ENCODE results near the gene OR4A15. TPM values are rescaled to one million over a fixed set of nuclear protein-coding genes. Genes with fewer than 3 reads are reported as not detected.
A peak's percentile ranks its signal among the peaks of the same experiment; 100 is the strongest.

Gene OR4A15
- total RNA-seq (2014; rRNA removed; shearing (Covaris generic)), result not detected in 2 replicates

DNA sequence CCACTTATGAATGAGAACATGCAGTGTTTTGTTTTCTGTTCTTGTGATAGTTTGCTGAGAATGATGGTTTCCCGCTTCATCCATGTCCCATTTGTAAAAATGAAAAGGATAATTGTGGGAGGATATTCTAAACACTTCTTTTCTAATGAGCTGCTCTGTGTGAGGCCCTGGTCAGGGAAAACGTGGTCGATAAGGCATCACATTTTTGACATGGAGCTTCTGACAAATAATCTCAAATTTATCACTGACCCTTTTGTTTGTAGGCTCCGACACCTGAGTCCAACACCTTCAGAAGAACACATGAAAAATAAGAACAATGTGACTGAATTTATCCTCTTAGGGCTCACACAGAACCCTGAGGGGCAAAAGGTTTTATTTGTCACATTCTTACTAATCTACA, at the start of gene OR4A15:
TSS of gene OR4A15 (plus strand) at position 301 of the 400 bp plus-strand sequence. CDS start at position 301, 0 bp downstream.
- no peak within 1 kb of the TSS for H3K4me3 ChIP-seq
- H3K27me3 ChIP-seq, result no peaks in the 10 kb centered on the region
- no peak for DNase-seq
- H3K36me3 ChIP-seq, result no peaks in the 10 kb centered on the region
- H3K9me3 ChIP-seq (replicated peaks), result no peaks in the 10 kb centered on the region
- no peak within 1 kb of the TSS for H3K27ac ChIP-seq
- no peaks in the 10 kb centered on the region for H3K4me1 ChIP-seq

DNA sequence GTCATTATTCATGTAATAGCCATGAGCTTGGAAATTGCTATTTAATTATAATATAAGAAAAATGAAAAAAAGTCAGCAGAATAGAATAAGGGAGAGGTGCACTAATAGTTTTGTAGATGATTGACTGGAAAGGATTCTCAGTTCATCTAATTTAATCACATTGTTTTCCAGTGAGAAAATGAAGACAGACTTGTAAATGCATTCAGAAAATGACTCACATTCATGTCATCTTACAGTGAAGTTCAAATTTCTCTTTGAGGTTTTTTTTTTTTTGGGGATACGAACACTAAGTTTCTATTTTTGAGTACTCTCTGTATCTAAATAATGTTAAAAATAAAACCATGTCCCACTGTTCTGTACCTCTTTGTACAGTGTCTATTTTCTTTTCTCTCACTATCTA, 43.3 kb upstream of the OR4A15 start:
- Histone ChIP-seq H3K36me3 (no peaks in the 10 kb centered on the region), H3K4me3 (no peak overlapping the region), H3K9me3 (replicated peaks) (no peaks in the 10 kb centered on the region), H3K27me3 (no peaks in the 10 kb centered on the region; the same call in 1 of the 2 replicates), H3K27ac (no peak overlapping the region), H3K4me1 (no peaks in the 10 kb centered on the region)
- DNase-seq, result no peak

DNA sequence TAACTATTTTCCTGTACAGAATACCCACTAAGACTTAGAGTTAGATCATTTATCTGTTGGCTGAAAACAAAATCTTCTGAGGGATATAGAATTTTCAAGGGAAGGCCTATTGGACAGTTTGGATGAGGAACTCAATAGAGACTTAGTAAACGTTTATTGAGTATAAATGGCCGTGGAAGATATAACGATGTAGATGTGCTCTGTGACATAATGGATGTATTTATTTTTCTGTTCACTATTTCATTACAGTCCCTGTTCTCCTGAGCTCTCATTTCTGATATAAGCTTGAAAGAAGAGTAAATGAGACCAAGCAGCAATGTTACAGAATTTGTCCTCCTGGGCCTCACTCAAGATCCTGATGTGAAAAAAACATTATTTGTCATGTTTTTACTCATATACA, 24.9 kb upstream of the OR4A15 start, which contains the start of gene OR4A16:
TSS of gene OR4A16 (plus strand) at position 301 of the 400 bp plus-strand sequence. CDS start at position 301, 0 bp downstream.
- no peaks in the 10 kb centered on the region for H3K4me1 ChIP-seq
- H3K4me3 ChIP-seq, result no peak within 1 kb of the TSS
- H3K27ac ChIP-seq, result no peak within 1 kb of the TSS
- no peak for DNase-seq
- no peaks in the 10 kb centered on the region for H3K27me3 ChIP-seq
- H3K36me3 ChIP-seq, result no peaks in the 10 kb centered on the region
- H3K9me3 ChIP-seq (replicated peaks), result no peaks in the 10 kb centered on the region

DNA sequence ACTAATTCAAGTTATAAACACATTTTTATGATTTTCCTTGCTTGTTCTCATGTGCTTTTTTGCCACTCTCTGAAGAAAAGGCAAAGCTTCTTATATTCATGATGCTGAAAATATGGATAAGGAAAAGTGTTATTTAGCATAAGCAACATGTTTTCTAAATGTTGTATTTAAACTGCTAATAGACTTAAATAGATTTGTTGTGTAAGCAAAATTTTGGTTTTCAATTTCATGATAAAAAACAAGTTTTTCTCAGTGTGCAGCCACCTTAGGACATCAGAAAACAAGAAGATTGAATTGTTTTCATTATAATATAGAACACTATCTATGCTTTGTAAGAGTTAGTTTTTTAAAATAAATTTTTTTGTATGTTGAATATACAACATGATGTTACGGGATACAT, 22.5 kb upstream of the OR4A15 start:
- Histone ChIP-seq H3K27me3 (no peaks in the 10 kb centered on the region), H3K9me3 (replicated peaks) (no peaks in the 10 kb centered on the region), H3K4me3 (no peak overlapping the region), H3K4me1 (no peaks in the 10 kb centered on the region), H3K27ac (no peak overlapping the region), H3K36me3 (no peaks in the 10 kb centered on the region)
- no peak for DNase-seq

DNA sequence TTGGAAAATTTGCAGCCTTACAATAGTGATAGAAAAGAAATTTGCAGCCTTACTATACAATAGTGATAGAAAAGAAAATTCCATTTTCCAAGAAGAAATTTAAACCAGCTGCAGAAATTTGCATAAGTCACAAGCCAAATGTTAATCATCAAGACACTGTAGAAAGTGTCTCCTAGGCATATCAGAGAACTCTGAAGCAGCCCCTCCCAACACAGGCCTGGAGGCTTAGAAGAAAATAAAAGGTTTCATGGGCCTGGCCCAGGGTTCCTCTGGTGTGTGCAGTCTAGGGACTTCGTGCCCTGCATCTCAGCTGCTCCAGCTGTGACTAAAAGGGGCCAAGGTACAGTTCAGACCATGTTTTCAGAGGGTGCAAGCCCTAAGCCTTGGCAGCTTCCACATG, 18.7 kb upstream of the OR4A15 start:
- Histone ChIP-seq H3K9me3 (replicated peaks) (no peaks in the 10 kb centered on the region), H3K4me3 (no peak overlapping the region), H3K4me1 (no peaks in the 10 kb centered on the region), H3K36me3 (no peaks in the 10 kb centered on the region), H3K27ac (no peak overlapping the region), H3K27me3 (no peaks in the 10 kb centered on the region)
- DNase-seq, result no peak

DNA sequence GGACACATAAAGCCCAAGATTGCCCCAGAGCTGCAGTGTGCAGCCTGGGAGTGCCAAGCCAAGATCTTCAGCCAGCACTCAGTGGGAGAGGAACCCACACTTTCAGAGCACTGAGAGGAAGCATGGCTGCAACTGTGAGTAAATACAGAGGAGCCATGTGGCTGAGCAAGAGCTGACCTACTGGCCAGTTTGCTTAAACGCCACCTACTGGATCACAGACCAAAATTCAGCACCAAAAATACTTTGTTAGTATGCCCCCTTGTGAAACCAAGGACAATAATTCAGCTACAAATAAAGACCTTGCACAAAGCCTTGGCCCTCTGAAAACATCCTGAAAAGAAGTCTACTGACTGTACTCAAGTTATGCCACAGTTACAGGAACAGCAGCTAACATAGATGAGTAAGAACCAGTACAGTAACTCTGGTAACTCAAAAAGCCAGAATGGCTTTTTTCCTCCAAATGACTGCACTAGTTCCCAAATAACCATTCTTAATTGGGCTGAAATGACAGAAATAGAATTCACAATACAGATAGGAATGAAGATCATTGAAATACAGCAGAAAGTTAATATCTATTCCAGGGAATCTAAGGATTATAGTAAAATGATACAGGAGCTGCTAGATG, 10.1 kb upstream of the OR4A15 start:
- Histone ChIP-seq H3K27me3 (no peaks in the 10 kb centered on the region), H3K9me3 (replicated peaks) (no peaks in the 10 kb centered on the region), H3K27ac (no peak overlapping the region), H3K4me3 (no peak overlapping the region), H3K4me1 (no peaks in the 10 kb centered on the region), H3K36me3 (no peaks in the 10 kb centered on the region)
- peak; percentile 12 to 53 for DNase-seq

DNA sequence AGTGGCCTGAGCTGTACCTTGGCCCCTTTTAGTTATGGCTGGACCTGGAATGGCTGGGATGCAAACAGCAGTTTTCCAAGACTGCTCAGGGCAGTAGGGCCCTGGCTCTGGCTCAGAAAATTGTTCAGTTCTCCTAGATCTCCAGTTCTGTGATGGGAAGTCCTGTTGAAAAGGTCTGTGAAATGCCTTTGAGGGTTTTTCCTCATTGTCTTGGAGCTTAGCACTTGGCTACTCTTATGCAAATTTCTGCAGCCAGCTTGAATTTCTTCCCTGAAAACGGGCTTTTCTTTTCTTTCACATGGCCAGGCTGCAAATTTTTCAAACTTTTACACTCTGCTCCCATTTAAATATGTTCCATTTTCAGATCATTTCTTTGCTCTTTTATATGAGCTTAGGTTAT, 33.2 kb downstream of the OR4A15 start:
- no peak for DNase-seq
- Histone ChIP-seq H3K9me3 (replicated peaks) (0 out of 2 replicates have a peak, but pooled peaks cover 2% of the 10 kb centered on the region), H3K36me3 (no peaks in the 10 kb centered on the region), H3K27me3 (no peaks in the 10 kb centered on the region), H3K27ac (no peak overlapping the region), H3K4me1 (no peaks in the 10 kb centered on the region), H3K4me3 (no peak overlapping the region)

Other genes starting within 250 kb of the OR4A15 start
- not detected in 2 replicates for gene TRIM48, start 105.8 kb upstream of the OR4A15 start, total RNA-seq (2014; rRNA removed; shearing (Covaris generic))
- gene OR4A16, start 24.8 kb upstream of the OR4A15 start, total RNA-seq (2014; rRNA removed; shearing (Covaris generic)), result not detected in 2 replicates
- gene OR4C15, start 186.5 kb downstream of the OR4A15 start, total RNA-seq (2014; rRNA removed; shearing (Covaris generic)), result not detected in 2 replicates
- not detected in 2 replicates for gene OR4C16, start 204.2 kb downstream of the OR4A15 start, total RNA-seq (2014; rRNA removed; shearing (Covaris generic))
- gene OR4C11, start 239.7 kb downstream of the OR4A15 start, total RNA-seq (2014; rRNA removed; shearing (Covaris generic)), result not detected in 2 replicates